Measurements from ENCODE around the gene MAP3K6.

Gene MAP3K6

DNA sequence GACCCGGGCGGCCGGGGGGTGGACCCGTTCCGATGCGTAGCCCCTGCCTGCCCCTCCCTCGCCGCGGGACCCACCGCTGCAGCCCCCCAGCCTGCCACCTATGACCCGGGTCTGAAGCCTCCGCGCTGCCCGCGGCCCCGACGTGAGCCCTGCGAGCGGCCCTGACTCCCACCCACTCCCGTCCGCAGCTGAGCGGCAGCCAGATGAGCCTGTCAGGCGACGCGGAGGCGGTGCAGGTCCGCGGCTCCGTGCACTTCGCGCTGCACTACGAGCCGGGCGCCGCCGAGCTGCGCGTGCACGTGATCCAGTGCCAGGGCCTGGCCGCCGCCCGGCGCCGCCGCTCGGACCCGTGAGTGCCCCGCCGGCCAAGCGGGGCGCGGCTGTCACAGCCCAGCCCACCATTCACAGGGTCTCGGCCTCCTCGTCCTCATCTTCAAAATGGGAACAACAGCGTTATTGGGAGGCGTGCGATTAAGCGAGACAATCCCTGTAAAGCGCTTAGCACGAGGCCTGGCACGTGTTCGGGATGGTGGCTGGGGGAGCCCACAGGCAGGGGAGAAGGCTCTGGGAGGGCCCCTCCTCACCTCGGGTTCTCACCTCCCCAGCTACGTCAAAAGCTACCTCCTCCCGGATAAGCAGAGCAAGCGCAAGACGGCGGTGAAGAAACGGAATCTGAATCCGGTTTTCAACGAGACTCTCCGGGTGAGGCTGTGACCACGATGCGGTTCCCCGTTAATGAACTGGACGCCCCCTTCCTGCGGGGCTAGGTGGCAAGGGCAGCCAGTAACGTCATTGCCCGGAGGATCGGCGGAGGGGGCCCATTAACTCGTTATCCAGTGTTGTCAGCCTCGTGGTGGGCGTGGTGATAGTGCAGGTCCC is 16.7 kb downstream of the MAP3K6 start:
- Histone ChIP-seq H3K4me1 (ENCODE audit: control insufficient read depth in 5 of 5, insufficient read depth in 5 of 5, low read length in 5 of 5) (peaks cover 0 to 29% (median 25%) of the 10 kb centered on the region in 5 donors), H3K27me3 (ENCODE audit: control insufficient read depth in 5 of 5, insufficient read depth in 4 of 5, low read length in 5 of 5) (peaks cover 11 to 34% (median 16%) of the 10 kb centered on the region in 5 donors), H3K27ac (ENCODE audit: low read depth, low read length) (no peak overlapping the region), H3K36me3 (ENCODE audit: control insufficient read depth in 5 of 5, insufficient read depth in 5 of 5, low read length in 5 of 5) (peaks cover 0 to 15% (median 14%) of the 10 kb centered on the region in 5 donors), H3K9me3 (ENCODE audit: control insufficient read depth in 5 of 5, low read length in 5 of 5) (no peaks in the 10 kb centered on the region), H3K9ac (ENCODE audit: low read length in 5 of 5) (no peak overlapping the region), H3K4me3 (ENCODE audit: low read depth in 1 of 5, low read length in 5 of 5) (peak overlapping the region in 4 of 5 donors; percentile 36 to 59 (median 52))

DNA sequence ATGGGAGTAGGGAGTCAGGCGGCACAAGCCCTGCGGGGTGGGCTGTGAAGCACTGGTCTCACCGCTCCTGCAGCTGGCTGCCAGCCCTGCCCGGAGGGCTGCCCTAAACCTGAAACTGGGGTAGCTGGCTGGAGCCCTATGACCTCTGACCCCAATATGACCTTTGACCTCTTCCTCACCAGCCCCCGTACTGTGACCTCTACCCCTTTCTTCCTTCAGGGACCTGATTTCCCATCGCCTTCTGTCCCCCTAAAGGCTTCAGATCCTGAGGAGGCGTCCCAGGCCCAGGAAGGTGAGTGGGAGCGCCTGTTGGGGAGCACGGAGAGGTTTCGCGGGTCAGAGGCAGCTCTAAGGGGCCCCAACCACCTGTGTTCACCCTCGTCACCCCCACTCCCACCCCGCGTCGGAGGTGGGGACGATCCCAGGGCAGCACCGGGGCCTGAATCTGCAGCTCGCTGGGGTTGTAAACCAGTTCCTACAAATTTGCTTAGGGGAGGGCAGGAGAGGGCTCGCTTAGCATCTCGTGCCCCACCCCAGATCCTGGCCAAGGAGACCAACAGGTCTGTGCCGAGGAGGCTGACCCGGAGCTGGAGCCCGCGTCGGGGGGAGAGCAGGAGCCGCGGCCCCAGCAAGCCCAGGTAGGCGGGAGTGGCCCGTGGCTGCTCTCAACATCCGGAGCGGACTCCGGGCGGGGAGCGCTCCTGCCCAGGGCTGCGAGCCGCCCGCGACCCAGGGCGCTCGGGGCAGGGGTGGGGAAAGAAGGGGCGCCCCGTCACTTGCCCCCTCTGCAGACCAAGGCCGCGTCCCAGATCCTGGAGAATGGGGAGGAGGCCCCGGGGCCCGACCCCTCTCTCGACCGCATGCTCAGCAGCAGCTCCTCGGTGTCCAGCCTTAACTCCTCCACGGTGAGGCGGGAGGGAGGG is 17.6 kb downstream of the MAP3K6 start:
- no peaks in the 10 kb centered on the region for H3K9me3 ChIP-seq (ENCODE audit: control insufficient read depth in 5 of 5, low read length in 5 of 5)
- no peak overlapping the region for H3K9ac ChIP-seq (ENCODE audit: low read length in 5 of 5)
- peaks cover 0 to 29% (median 25%) of the 10 kb centered on the region in 5 donors for H3K4me1 ChIP-seq (ENCODE audit: control insufficient read depth in 5 of 5, insufficient read depth in 5 of 5, low read length in 5 of 5)
- H3K4me3 ChIP-seq (ENCODE audit: low read depth in 1 of 5, low read length in 5 of 5): peak overlapping the region in 3 of 5 donors; percentile 46 to 59 (median 59)
- H3K27ac ChIP-seq (ENCODE audit: low read depth, low read length): no peak overlapping the region
- peaks cover 11 to 34% (median 16%) of the 10 kb centered on the region in 5 donors for H3K27me3 ChIP-seq (ENCODE audit: control insufficient read depth in 5 of 5, insufficient read depth in 4 of 5, low read length in 5 of 5)
- H3K36me3 ChIP-seq (ENCODE audit: control insufficient read depth in 5 of 5, insufficient read depth in 5 of 5, low read length in 5 of 5): peaks cover 0 to 13% (median 12%) of the 10 kb centered on the region in 5 donors

DNA sequence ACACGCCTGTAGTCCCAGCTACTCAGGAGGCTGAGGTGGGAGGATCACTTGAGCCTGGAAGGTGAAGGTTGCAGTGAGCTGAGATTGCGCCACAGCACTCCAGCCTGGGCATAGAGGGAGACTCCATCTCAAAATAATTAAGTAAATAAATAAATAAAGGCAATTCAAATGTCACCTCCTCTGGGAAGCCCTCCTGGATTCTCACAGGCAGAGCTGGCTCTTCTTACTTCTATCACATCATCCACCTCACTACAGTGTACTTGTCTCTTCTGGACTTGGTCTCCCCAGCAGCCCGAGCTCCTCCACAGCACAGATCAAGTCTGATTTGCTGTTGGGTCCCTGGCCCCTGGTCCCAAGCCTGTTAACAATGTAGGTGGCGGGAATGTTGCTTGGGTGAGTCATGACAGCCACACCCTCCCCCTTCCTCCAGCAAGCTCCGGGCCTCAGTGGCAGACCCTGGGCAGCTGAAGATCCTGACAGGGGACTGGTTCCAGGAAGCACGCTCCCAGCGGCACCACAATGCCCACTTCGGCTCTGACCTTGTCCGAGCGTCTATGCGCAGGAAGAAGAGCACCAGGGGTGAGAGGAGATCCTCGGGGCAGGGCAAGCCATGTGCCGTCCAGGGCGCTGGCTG is 19.7 kb downstream of the MAP3K6 start:
- Histone ChIP-seq H3K4me1 (ENCODE audit: control insufficient read depth in 5 of 5, insufficient read depth in 5 of 5, low read length in 5 of 5) (peaks cover 0 to 34% (median 25%) of the 10 kb centered on the region in 5 donors), H3K27ac (ENCODE audit: low read depth, low read length) (no peak overlapping the region), H3K27me3 (ENCODE audit: control insufficient read depth in 5 of 5, insufficient read depth in 4 of 5, low read length in 5 of 5) (peaks cover 11 to 34% (median 17%) of the 10 kb centered on the region in 5 donors), H3K9me3 (ENCODE audit: control insufficient read depth in 5 of 5, low read length in 5 of 5) (no peaks in the 10 kb centered on the region), H3K9ac (ENCODE audit: low read length in 5 of 5) (no peak overlapping the region), H3K36me3 (ENCODE audit: control insufficient read depth in 5 of 5, insufficient read depth in 5 of 5, low read length in 5 of 5) (no peaks in the 10 kb centered on the region), H3K4me3 (ENCODE audit: low read depth in 1 of 5, low read length in 5 of 5) (no peak overlapping the region)

DNA sequence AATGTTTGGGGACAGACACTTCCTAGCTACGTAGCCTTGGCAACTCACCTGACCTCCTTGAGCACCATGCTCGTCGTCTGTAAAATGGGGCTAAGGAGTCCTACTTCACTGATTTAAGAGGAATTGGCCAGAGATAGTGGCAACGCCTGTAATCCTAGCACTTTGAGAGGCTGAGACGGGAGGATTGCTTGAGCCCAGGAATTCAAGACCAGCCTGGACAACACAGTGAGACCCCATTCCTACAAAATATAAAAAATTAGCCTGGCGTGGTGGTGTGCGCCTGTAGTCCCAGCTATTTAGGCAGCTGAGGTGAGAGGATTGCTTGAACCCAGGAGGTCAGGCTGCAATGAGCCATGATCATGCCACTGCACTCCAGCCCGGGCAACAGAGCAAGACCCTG is 20.4 kb downstream of the MAP3K6 start:
- peaks cover 11 to 34% (median 19%) of the 10 kb centered on the region in 5 donors for H3K27me3 ChIP-seq (ENCODE audit: control insufficient read depth in 5 of 5, insufficient read depth in 4 of 5, low read length in 5 of 5)
- peaks cover 0 to 37% (median 23%) of the 10 kb centered on the region in 5 donors for H3K4me1 ChIP-seq (ENCODE audit: control insufficient read depth in 5 of 5, insufficient read depth in 5 of 5, low read length in 5 of 5)
- no peak overlapping the region for H3K27ac ChIP-seq (ENCODE audit: low read depth, low read length)
- H3K4me3 ChIP-seq (ENCODE audit: low read depth in 1 of 5, low read length in 5 of 5): no peak overlapping the region
- no peaks in the 10 kb centered on the region for H3K36me3 ChIP-seq (ENCODE audit: control insufficient read depth in 5 of 5, insufficient read depth in 5 of 5, low read length in 5 of 5)
- no peak overlapping the region for H3K9ac ChIP-seq (ENCODE audit: low read length in 5 of 5)
- H3K9me3 ChIP-seq (ENCODE audit: control insufficient read depth in 5 of 5, low read length in 5 of 5): no peaks in the 10 kb centered on the region

DNA sequence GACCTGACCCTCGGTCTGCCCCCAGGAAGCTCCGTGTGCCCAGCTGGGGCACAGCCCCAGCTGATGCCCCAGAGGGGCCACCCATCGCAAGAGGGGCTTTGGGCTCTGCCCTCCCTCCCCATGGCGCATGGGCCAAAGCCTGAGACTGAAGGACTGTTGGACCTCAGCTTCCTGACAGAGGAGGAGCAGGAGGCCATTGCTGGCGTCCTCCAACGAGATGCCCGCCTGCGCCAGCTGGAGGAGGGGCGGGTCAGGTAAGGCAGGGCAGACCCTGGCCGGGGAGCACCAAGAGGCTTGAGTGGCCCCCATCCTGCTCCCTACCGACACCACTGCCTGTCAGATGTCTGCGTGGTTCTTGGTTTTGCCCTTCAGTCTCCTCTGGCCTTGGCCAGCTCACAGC is 21.5 kb downstream of the MAP3K6 start:
- Histone ChIP-seq H3K27ac (ENCODE audit: low read depth, low read length) (no peak overlapping the region), H3K9me3 (ENCODE audit: control insufficient read depth in 5 of 5, low read length in 5 of 5) (no peaks in the 10 kb centered on the region), H3K4me1 (ENCODE audit: control insufficient read depth in 5 of 5, insufficient read depth in 5 of 5, low read length in 5 of 5) (peaks cover 0 to 26% (median 13%) of the 10 kb centered on the region in 5 donors)

DNA sequence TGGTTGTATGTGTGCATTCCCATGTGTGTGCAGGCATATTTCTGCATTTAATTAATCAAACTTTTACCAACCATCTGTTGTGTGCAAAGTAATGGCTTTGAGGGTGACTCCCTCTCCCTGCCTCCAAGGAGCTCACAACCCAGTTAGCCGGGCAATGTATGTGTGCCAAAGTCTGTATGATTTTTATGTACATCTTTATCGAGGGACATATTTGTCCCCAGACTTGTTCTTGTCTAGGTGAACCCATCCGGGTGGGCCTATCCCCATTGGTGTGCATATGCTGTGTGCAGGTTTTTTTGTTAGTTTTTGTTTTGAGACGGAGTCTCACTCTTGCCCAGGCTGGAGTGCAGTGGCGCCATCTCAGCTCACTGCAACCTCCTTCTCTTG is 23.1 kb downstream of the MAP3K6 start:
- Histone ChIP-seq H3K27me3 (ENCODE audit: control insufficient read depth in 5 of 5, insufficient read depth in 4 of 5, low read length in 5 of 5) (peaks cover 4 to 14% (median 9%) of the 10 kb centered on the region in 5 donors), H3K4me1 (ENCODE audit: control insufficient read depth in 5 of 5, insufficient read depth in 5 of 5, low read length in 5 of 5) (peaks cover 0 to 14% (median 0%) of the 10 kb centered on the region in 5 donors), H3K9ac (ENCODE audit: low read length in 5 of 5) (no peak overlapping the region), H3K4me3 (ENCODE audit: low read depth in 1 of 5, low read length in 5 of 5) (peak overlapping the region in 2 of 5 donors; percentile 27 to 29), H3K9me3 (ENCODE audit: control insufficient read depth in 5 of 5, low read length in 5 of 5) (no peaks in the 10 kb centered on the region), H3K27ac (ENCODE audit: low read depth, low read length) (no peak overlapping the region), H3K36me3 (ENCODE audit: control insufficient read depth in 5 of 5, insufficient read depth in 5 of 5, low read length in 5 of 5) (peaks cover 0 to 5% (median 3%) of the 10 kb centered on the region in 5 donors)

More for the DNA sequence above, 21.5 kb downstream of the MAP3K6 start:
- peaks cover 9 to 26% (median 19%) of the 10 kb centered on the region in 5 donors for H3K27me3 ChIP-seq (ENCODE audit: control insufficient read depth in 5 of 5, insufficient read depth in 4 of 5, low read length in 5 of 5)
- no peaks in the 10 kb centered on the region for H3K36me3 ChIP-seq (ENCODE audit: control insufficient read depth in 5 of 5, insufficient read depth in 5 of 5, low read length in 5 of 5)
- no peak overlapping the region for H3K9ac ChIP-seq (ENCODE audit: low read length in 5 of 5)
- no peak overlapping the region for H3K4me3 ChIP-seq (ENCODE audit: low read depth in 1 of 5, low read length in 5 of 5)

DNA sequence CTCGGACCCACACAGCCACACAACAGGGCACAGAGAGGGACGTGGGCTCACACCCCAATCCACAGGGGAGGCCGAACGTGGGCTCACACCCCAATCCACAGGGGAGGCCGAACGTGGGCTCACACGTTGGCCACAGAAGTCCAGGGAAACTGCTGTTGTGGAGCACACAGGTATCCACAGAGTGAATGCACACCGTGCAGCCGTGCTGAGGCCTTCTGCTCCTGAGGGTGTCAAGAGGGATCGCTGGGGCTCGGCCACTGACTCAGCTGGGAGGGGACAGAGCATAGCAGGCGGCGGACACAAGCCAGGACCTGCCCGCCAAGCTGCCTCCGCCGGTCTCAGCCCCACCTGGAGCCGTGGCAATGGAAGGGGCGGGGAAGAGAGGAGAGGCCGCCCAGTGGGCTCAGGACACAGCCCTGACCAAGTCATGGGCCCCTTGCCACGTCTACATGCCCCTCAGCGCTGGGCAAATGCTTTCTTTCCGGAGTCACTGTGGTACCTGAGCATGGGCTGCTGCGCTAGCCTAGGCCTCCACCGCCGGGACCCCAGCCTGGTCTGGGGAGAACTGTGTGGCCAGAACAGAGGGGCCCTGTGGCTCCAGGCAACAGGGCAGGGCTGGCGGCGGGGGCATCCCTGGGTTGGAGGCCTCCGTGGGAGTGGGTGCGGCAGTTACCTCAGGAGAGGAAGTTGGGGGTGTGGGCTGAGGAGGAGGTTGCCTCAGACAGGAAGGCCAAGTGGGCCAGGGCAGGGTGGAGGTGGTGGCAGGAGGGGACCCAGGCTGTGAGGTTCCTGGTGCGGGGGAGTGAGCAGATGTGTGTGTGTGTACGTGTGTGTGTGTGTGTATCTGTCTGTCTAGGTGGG is 23.8 kb downstream of the MAP3K6 start:
- peaks cover 0 to 6% (median 3%) of the 10 kb centered on the region in 5 donors for H3K36me3 ChIP-seq (ENCODE audit: control insufficient read depth in 5 of 5, insufficient read depth in 5 of 5, low read length in 5 of 5)
- peaks cover 4 to 13% (median 9%) of the 10 kb centered on the region in 5 donors for H3K27me3 ChIP-seq (ENCODE audit: control insufficient read depth in 5 of 5, insufficient read depth in 4 of 5, low read length in 5 of 5)
- H3K9me3 ChIP-seq (ENCODE audit: control insufficient read depth in 5 of 5, low read length in 5 of 5): no peaks in the 10 kb centered on the region
- no peak overlapping the region for H3K27ac ChIP-seq (ENCODE audit: low read depth, low read length)
- no peak overlapping the region for H3K9ac ChIP-seq (ENCODE audit: low read length in 5 of 5)
- H3K4me1 ChIP-seq (ENCODE audit: control insufficient read depth in 5 of 5, insufficient read depth in 5 of 5, low read length in 5 of 5): peaks cover 0 to 14% (median 0%) of the 10 kb centered on the region in 5 donors
- peak overlapping the region in 2 of 5 donors; percentile 27 to 36 for H3K4me3 ChIP-seq (ENCODE audit: low read depth in 1 of 5, low read length in 5 of 5)

DNA sequence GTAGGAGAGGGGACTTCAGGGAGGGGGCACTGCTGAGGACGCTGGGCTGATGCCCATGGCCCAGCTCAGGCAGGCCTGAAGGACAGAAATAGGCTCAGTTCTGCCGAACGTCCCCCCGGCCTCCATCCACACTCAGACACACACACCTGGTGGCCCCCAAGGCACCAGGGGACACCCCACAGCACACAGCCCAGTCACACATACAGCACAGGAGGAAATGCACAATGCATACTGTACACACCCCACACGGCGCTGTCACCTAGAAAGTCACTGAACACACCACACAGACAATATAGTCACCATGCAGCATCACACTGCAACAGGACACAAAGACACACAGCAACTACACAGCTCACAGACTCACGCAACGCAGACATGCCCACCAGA is 24.4 kb downstream of the MAP3K6 start:
- H3K27me3 ChIP-seq (ENCODE audit: control insufficient read depth in 5 of 5, insufficient read depth in 4 of 5, low read length in 5 of 5): peaks cover 0 to 12% (median 8%) of the 10 kb centered on the region in 5 donors
- peak overlapping the region in 1 of 5 donors; percentile 36 for H3K4me3 ChIP-seq (ENCODE audit: low read depth in 1 of 5, low read length in 5 of 5)
- no peak overlapping the region for H3K9ac ChIP-seq (ENCODE audit: low read length in 5 of 5)
- H3K9me3 ChIP-seq (ENCODE audit: control insufficient read depth in 5 of 5, low read length in 5 of 5): no peaks in the 10 kb centered on the region
- peaks cover 0 to 14% (median 0%) of the 10 kb centered on the region in 5 donors for H3K4me1 ChIP-seq (ENCODE audit: control insufficient read depth in 5 of 5, insufficient read depth in 5 of 5, low read length in 5 of 5)
- H3K27ac ChIP-seq (ENCODE audit: low read depth, low read length): no peak overlapping the region
- H3K36me3 ChIP-seq (ENCODE audit: control insufficient read depth in 5 of 5, insufficient read depth in 5 of 5, low read length in 5 of 5): peaks cover 0 to 6% (median 3%) of the 10 kb centered on the region in 5 donors
